Breast epithelium (tissue), 4 donors: ENCODE data around the gene MIP. TPM values are rescaled to one million over a fixed set of nuclear protein-coding genes. Genes with fewer than 3 reads are reported as not detected.

Source experiments
- DNase-seq, 2 donors: peaks; one replicate each; pipeline ENCODE4 v3.0.0-alpha.2; 2019; ENCODE audit warnings: low spot score in 2 of 2
- H3K27ac ChIP-seq, 2 donors: fragments of 200-600 bp; sonication (generic) in 1 of 2; one replicate each; pipeline ENCODE4 v1.5.1; 2016 to 2019; ENCODE audit warnings: mild to moderate bottlenecking in 1 of 2
- H3K27me3 ChIP-seq, 2 donors: fragments of 200-600 bp; sonication (generic) in 1 of 2; one replicate each; pipeline versions ENCODE4 v1.5.1 to v1.6.0; 2017 to 2019; ENCODE audit warnings: control low read depth in 1 of 2, mild to moderate bottlenecking in 1 of 2
- H3K36me3 ChIP-seq: fragments of 200-600 bp; one replicate; pipeline ENCODE4 v1.5.1; 2019
- H3K4me1 ChIP-seq, 2 donors: fragments of 200-600 bp; sonication (generic); one replicate each; pipeline ENCODE4 v1.5.1; 2016 to 2019; ENCODE audit warnings: control low read depth in 1 of 2
- H3K4me3 ChIP-seq, 3 donors: fragments of 200-600 bp; sonication (generic); 1 replicate in 2 of 3; 2 replicates in 1 of 3; pipeline ENCODE4 v1.5.1; 2016 to 2019; ENCODE audit warnings: mild to moderate bottlenecking in 3 of 3, moderate library complexity in 2 of 3
- H3K9me3 ChIP-seq, 2 donors: fragments of 200-600 bp; sonication (generic) in 1 of 2; one replicate each; pipeline ENCODE4 v1.5.1; 2016 to 2019; ENCODE audit warnings: control low read depth in 1 of 2
- CTCF ChIP-seq, 3 donors: fragments of 450-650 bp; IDR thresholded peaks; one replicate each; pipeline ENCODE4 v1.5.1; 2016 to 2017; ENCODE audit warnings: antibody characterized with exemption in 3 of 3, mild to moderate bottlenecking in 3 of 3, moderate library complexity in 3 of 3
- POLR2A ChIP-seq: fragments of 450-650 bp; IDR thresholded peaks from one replicate; pipeline ENCODE4 v1.6.1; 2016; ENCODE audit warnings: antibody characterized with exemption, mild to moderate bottlenecking, moderate library complexity
- POLR2AphosphoS5 ChIP-seq, 3 donors: sonication (generic); formaldehyde crosslinking; IDR thresholded peaks; one replicate each; pipeline ENCODE4 v1.6.1; 2017; ENCODE audit warnings: antibody characterized with exemption in 3 of 3
- intact Hi-C: fragments of 100-400 bp; cut with DNase I; formaldehyde crosslinking; loops from one replicate; pipeline ENCODE4 v1.15.1; 2023; ENCODE audit warnings: low total_unique reads
- total RNA-seq, 3 donors: library from RNA; depleted of rRNA; stranded (reverse); fragments of >200 nt; gene quantifications; one replicate each; pipeline ENCODE4 v1.1.0, GENCODE V29; 2016

MIP gene
- total RNA-seq, 3 donors from 2014 or later: not detected

GRCh38 chr12:56437430-56438176 lies 16.9 kb downstream of the MIP start:
- no peak for TF ChIP-seq POLR2A
- H3K36me3 ChIP-seq: no peaks in the 10 kb centered on the region
- no peak for DNase-seq
- H3K4me3 ChIP-seq: no peak overlapping the region
- H3K27me3 ChIP-seq: no peaks in the 10 kb centered on the region
- no peaks in the 10 kb centered on the region for H3K4me1 ChIP-seq
- no peaks in the 10 kb centered on the region for H3K9me3 ChIP-seq
- H3K27ac ChIP-seq: no peak overlapping the region
- intact Hi-C loops: no loop called here

GRCh38 chr12:56434828-56435227 lies 19.6 kb downstream of the MIP start:
- Histone ChIP-seq H3K4me1 (no peaks in the 10 kb centered on the region), H3K36me3 (no peaks in the 10 kb centered on the region), H3K27me3 (no peaks in the 10 kb centered on the region), H3K27ac (no peak overlapping the region), H3K4me3 (no peak overlapping the region), H3K9me3 (no peaks in the 10 kb centered on the region)
- TF ChIP-seq CTCF (IDR thresholded peaks at IDR 0.05): no peak
- no peak for DNase-seq
- intact Hi-C loops: no loop called here

- no peak for DNase-seq
Measured at GRCh38 chr12:56431850-56432249, 22.6 kb downstream of the MIP start.

GRCh38 chr12:56431288-56431687 lies 23.2 kb downstream of the MIP start:
- no peaks in the 10 kb centered on the region for H3K27me3 ChIP-seq
- intact Hi-C loops: no loop called here
- DNase-seq: no peak
- TF ChIP-seq POLR2AphosphoS5 (IDR thresholded peaks at IDR 0.05) (no peak), POLR2A (no peak), CTCF (IDR thresholded peaks at IDR 0.05) (no peak)
- no peak overlapping the region for H3K4me3 ChIP-seq
- H3K9me3 ChIP-seq: no peaks in the 10 kb centered on the region
- no peak overlapping the region for H3K27ac ChIP-seq
- no peaks in the 10 kb centered on the region for H3K4me1 ChIP-seq
- H3K36me3 ChIP-seq: no peaks in the 10 kb centered on the region

More at GRCh38 chr12:56431850-56432249, 22.6 kb downstream of the MIP start:
- TF ChIP-seq POLR2A (no peak), POLR2AphosphoS5 (IDR thresholded peaks at IDR 0.05) (no peak)
- no peaks in the 10 kb centered on the region for H3K27me3 ChIP-seq
- intact Hi-C loops: no loop called here
- H3K9me3 ChIP-seq: no peaks in the 10 kb centered on the region
- H3K4me1 ChIP-seq: no peaks in the 10 kb centered on the region
- H3K4me3 ChIP-seq: no peak overlapping the region
- H3K27ac ChIP-seq: no peak overlapping the region
- H3K36me3 ChIP-seq: no peaks in the 10 kb centered on the region

GRCh38 chr12:56425940-56426438 lies 28.5 kb downstream of the MIP start:
- intact Hi-C loops: no loop called here
- DNase-seq: no peak
- Histone ChIP-seq H3K27ac (no peak overlapping the region), H3K9me3 (no peaks in the 10 kb centered on the region), H3K4me3 (no peak overlapping the region), H3K4me1 (no peaks in the 10 kb centered on the region), H3K27me3 (no peaks in the 10 kb centered on the region), H3K36me3 (no peaks in the 10 kb centered on the region)
- TF ChIP-seq CTCF (IDR thresholded peaks at IDR 0.05) (no peak), POLR2AphosphoS5 (IDR thresholded peaks at IDR 0.05) (no peak), POLR2A (no peak)

GRCh38 chr12:56425193-56425592 lies 29.3 kb downstream of the MIP start:
- Histone ChIP-seq H3K4me1 (no peaks in the 10 kb centered on the region), H3K36me3 (no peaks in the 10 kb centered on the region), H3K9me3 (no peaks in the 10 kb centered on the region), H3K27me3 (no peaks in the 10 kb centered on the region), H3K27ac (no peak overlapping the region), H3K4me3 (no peak overlapping the region)
- no peak for TF ChIP-seq POLR2A
- TF ChIP-seq POLR2AphosphoS5 (IDR thresholded peaks at IDR 0.05): no peak
- TF ChIP-seq CTCF (IDR thresholded peaks at IDR 0.05): no peak
- intact Hi-C loops: no loop called here
- DNase-seq: no peak
